ENCODE measurements around the gene DMAC2L. TPM values are rescaled to one million over a fixed set of nuclear protein-coding genes. Genes with fewer than 3 reads are reported as not detected.

Gene DMAC2L
- total RNA-seq, 1 experiment from 2014 or later: 14.0 TPM

DNA sequence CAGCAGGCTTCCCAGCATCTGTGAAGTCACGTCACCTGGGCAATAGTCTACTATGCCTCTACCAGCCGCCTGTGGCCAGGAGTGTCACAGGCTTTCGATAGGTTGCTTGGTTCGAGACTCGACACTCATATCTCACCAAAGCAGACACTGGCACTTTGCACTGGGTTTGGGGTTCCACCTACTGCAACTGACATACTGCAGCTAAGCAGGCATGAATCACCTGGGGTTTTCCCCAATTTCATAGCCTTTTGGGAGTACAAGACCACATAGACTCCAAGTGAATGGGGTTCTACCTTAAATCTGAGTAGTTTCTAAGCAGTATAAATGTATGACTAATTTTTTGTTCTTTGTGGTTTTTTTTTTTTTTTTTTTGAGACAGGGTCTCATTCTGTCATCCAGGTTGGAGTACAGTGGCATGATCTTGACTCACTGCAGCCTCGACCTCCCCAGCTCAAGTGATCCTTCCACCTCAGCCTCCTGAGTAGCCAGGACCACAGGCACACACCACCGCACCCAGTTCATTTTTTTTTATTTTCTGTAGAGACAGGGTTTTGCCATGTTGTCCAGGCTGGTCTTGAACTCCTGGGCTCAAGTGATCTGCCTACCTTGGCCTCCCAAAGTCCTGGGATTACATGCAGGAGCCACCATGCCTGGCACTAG, 32.1 kb downstream of the DMAC2L start:
- ATAC-seq (no peak), DNase-seq (ENCODE audit: low spot score) (no peak)
- Mint-ChIP-seq H3K4me1 (peaks cover 16% of the 10 kb centered on the region), H3K27ac (no peak overlapping the region), H3K36me3 (no peaks in the 10 kb centered on the region), H3K27me3 (ENCODE audit: low read depth) (no peaks in the 10 kb centered on the region), H3K4me3 (no peak overlapping the region), H3K9me3 (no peaks in the 10 kb centered on the region)
- CTCF ChIA-PET: interaction anchor here (1.0 to 1.8 kb wide), 2 partner anchors 23 to 26 kb away, joined by 3 to 5 read pairs; no protein-coding TSS in a partner anchor
- TF ChIP-seq FOXJ3 (CRISPR knock-in tag; IDR thresholded peaks at IDR 0.05; ENCODE audit: borderline replicate concordance): no peak
- POLR2A ChIA-PET: no interaction called here

DNA sequence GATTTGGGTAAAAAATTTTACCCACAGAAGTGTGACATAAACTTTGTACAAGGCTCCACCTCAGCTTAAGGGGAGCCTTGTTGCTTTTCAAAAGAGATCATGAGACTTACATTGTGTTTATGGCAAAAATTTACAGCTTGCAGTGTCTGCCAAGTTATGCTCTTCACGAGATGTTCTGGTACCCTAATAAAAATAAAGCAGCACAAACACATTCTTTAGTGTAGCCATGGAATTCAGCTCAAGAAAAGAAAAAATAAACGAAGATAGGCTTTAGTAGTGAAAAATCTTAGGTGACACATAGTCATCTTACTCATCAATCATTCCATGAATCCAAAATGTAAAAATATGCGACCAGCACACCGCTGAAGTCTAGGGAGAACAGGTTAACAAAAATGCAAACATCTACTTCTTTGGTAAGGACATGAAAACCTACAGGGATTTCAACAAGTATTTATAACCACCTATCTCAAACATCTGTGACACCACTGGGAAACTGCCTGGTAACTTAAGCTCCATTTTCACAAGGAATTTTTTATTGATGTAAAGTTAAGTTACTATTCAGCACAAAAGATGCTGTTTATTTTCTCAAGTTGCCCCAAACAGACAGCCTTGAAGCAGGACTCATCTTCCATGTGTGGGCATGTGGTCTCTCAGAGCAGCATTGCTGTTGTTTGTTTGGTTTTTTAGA, 32.9 kb downstream of the DMAC2L start:
- ATAC-seq (no peak), DNase-seq (ENCODE audit: low spot score) (no peak)
- ChIA-PET POLR2A (no interaction called here), CTCF (interaction anchor here (1.0 to 1.8 kb wide), 2 partner anchors 24 to 27 kb away, joined by 3 to 5 read pairs; no protein-coding TSS in a partner anchor)
- Mint-ChIP-seq H3K4me1 (peaks cover 16% of the 10 kb centered on the region), H3K27me3 (ENCODE audit: low read depth) (no peaks in the 10 kb centered on the region), H3K9me3 (no peaks in the 10 kb centered on the region), H3K36me3 (no peaks in the 10 kb centered on the region), H3K4me3 (no peak overlapping the region), H3K27ac (no peak overlapping the region)
- TF ChIP-seq, protein P1, sequence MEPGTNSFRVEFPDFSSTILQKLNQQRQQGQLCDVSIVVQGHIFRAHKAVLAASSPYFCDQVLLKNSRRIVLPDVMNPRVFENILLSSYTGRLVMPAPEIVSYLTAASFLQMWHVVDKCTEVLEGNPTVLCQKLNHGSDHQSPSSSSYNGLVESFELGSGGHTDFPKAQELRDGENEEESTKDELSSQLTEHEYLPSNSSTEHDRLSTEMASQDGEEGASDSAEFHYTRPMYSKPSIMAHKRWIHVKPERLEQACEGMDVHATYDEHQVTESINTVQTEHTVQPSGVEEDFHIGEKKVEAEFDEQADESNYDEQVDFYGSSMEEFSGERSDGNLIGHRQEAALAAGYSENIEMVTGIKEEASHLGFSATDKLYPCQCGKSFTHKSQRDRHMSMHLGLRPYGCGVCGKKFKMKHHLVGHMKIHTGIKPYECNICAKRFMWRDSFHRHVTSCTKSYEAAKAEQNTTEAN (CRISPR knock-in tag; IDR thresholded peaks at IDR 0.05): no peak
- TF ChIP-seq, protein P2, sequence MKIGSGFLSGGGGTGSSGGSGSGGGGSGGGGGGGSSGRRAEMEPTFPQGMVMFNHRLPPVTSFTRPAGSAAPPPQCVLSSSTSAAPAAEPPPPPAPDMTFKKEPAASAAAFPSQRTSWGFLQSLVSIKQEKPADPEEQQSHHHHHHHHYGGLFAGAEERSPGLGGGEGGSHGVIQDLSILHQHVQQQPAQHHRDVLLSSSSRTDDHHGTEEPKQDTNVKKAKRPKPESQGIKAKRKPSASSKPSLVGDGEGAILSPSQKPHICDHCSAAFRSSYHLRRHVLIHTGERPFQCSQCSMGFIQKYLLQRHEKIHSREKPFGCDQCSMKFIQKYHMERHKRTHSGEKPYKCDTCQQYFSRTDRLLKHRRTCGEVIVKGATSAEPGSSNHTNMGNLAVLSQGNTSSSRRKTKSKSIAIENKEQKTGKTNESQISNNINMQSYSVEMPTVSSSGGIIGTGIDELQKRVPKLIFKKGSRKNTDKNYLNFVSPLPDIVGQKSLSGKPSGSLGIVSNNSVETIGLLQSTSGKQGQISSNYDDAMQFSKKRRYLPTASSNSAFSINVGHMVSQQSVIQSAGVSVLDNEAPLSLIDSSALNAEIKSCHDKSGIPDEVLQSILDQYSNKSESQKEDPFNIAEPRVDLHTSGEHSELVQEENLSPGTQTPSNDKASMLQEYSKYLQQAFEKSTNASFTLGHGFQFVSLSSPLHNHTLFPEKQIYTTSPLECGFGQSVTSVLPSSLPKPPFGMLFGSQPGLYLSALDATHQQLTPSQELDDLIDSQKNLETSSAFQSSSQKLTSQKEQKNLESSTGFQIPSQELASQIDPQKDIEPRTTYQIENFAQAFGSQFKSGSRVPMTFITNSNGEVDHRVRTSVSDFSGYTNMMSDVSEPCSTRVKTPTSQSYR (CRISPR knock-in tag; IDR thresholded peaks at IDR 0.05): no peak
- TF ChIP-seq USF1 (CRISPR knock-in tag; IDR thresholded peaks at IDR 0.05) (no peak), PRRX2 (CRISPR knock-in tag; IDR thresholded peaks at IDR 0.05) (no peak), ELF4 (CRISPR knock-in tag; IDR thresholded peaks at IDR 0.05; ENCODE audit: low read depth) (no peak), ESRRA (CRISPR knock-in tag; IDR thresholded peaks at IDR 0.05; ENCODE audit: borderline replicate concordance) (no peak), AR (CRISPR knock-in tag; IDR thresholded peaks at IDR 0.05) (no peak), ZBTB21 (CRISPR knock-in tag; IDR thresholded peaks at IDR 0.05; ENCODE audit: borderline replicate concordance) (no peak), ZNF512 (CRISPR knock-in tag; IDR thresholded peaks at IDR 0.05; ENCODE audit: borderline replicate concordance) (no peak), SOX15 (CRISPR knock-in tag; IDR thresholded peaks at IDR 0.05) (no peak), SP1 (CRISPR knock-in tag; conservative IDR thresholded peaks at IDR 0.05) (no peak), TEAD4 (CRISPR knock-in tag; IDR thresholded peaks at IDR 0.05) (no peak)
- TF ChIP-seq, protein P3, sequence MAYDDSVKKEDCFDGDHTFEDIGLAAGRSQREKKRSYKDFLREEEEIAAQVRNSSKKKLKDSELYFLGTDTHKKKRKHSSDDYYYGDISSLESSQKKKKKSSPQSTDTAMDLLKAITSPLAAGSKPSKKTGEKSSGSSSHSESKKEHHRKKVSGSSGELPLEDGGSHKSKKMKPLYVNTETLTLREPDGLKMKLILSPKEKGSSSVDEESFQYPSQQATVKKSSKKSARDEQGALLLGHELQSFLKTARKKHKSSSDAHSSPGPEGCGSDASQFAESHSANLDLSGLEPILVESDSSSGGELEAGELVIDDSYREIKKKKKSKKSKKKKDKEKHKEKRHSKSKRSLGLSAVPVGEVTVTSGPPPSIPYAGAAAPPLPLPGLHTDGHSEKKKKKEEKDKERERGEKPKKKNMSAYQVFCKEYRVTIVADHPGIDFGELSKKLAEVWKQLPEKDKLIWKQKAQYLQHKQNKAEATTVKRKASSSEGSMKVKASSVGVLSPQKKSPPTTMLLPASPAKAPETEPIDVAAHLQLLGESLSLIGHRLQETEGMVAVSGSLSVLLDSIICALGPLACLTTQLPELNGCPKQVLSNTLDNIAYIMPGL (CRISPR knock-in tag; IDR thresholded peaks at IDR 0.05): no peak
